Measurements from ENCODE around the gene PTCSC3.

PTCSC3 gene

GRCh38 chr14:36192530-36192929 lies 16.0 kb upstream of the PTCSC3 start:
- no peaks in the 10 kb centered on the region for H3K27me3 ChIP-seq (replicated peaks)
- TF ChIP-seq CTCF (IDR thresholded peaks at IDR 0.05; ENCODE audit: low read depth, low read length, missing control alignments) = no peak
- in situ Hi-C loops (cut with HindIII; ENCODE audit: low pct_ligation_motif_present, low sequenced_read_pairs) = no loop called here
- no peak for DNase-seq
- no peak overlapping the region for H3K27ac ChIP-seq
- no peak overlapping the region for H3K4me3 ChIP-seq (ENCODE audit: low read depth, low read length)
- H3K36me3 ChIP-seq (replicated peaks) = no peaks in the 10 kb centered on the region

- in situ Hi-C loops (cut with HindIII; ENCODE audit: low pct_ligation_motif_present, low sequenced_read_pairs) = no loop called here
- TF ChIP-seq CTCF (IDR thresholded peaks at IDR 0.05; ENCODE audit: low read depth, low read length, missing control alignments) = no peak
- no peaks in the 10 kb centered on the region for H3K27me3 ChIP-seq (replicated peaks)
- DNase-seq = no peak
- H3K4me3 ChIP-seq (ENCODE audit: low read depth, low read length) = no peak overlapping the region
- H3K36me3 ChIP-seq (replicated peaks) = no peaks in the 10 kb centered on the region
- H3K27ac ChIP-seq = no peak overlapping the region
Observed at GRCh38 chr14:36183402-36183801, 6.9 kb upstream of the PTCSC3 start.

- Histone ChIP-seq H3K4me3 (ENCODE audit: low read depth, low read length) (no peak overlapping the region), H3K36me3 (replicated peaks) (no peaks in the 10 kb centered on the region), H3K27ac (no peak overlapping the region), H3K27me3 (replicated peaks) (no peaks in the 10 kb centered on the region)
- TF ChIP-seq CTCF (IDR thresholded peaks at IDR 0.05; ENCODE audit: low read depth, low read length, missing control alignments) = no peak
- in situ Hi-C loops (cut with HindIII; ENCODE audit: low pct_ligation_motif_present, low sequenced_read_pairs) = no loop called here
- no peak for DNase-seq
Observed at GRCh38 chr14:36181417-36181816, 4.9 kb upstream of the PTCSC3 start.

GRCh38 chr14:36177489-36177888 lies 967 bp upstream of the PTCSC3 start:
- no peak for DNase-seq
- in situ Hi-C loops (cut with HindIII; ENCODE audit: low pct_ligation_motif_present, low sequenced_read_pairs) = no loop called here
- no peak overlapping the region for H3K4me3 ChIP-seq (ENCODE audit: low read depth, low read length)

GRCh38 chr14:36174767-36175424 lies 1.6 kb downstream of the PTCSC3 start:
- in situ Hi-C loops (cut with HindIII; ENCODE audit: low pct_ligation_motif_present, low sequenced_read_pairs) = no loop called here
- Histone ChIP-seq H3K27me3 (replicated peaks) (no peaks in the 10 kb centered on the region), H3K4me3 (ENCODE audit: low read depth, low read length) (no peak overlapping the region), H3K27ac (no peak overlapping the region), H3K36me3 (replicated peaks) (no peaks in the 10 kb centered on the region)
- TF ChIP-seq CTCF (IDR thresholded peaks at IDR 0.05; ENCODE audit: low read depth, low read length, missing control alignments) = no peak
- no peak for DNase-seq

More at GRCh38 chr14:36177489-36177888, 967 bp upstream of the PTCSC3 start:
- no peaks in the 10 kb centered on the region for H3K36me3 ChIP-seq (replicated peaks)
- no peak for TF ChIP-seq CTCF (IDR thresholded peaks at IDR 0.05; ENCODE audit: low read depth, low read length, missing control alignments)
- H3K27ac ChIP-seq = no peak overlapping the region
- H3K27me3 ChIP-seq (replicated peaks) = no peaks in the 10 kb centered on the region

- DNase-seq = no peak
- H3K27ac ChIP-seq = no peak overlapping the region
- TF ChIP-seq CTCF (IDR thresholded peaks at IDR 0.05; ENCODE audit: low read depth, low read length, missing control alignments) = no peak
- no peaks in the 10 kb centered on the region for H3K36me3 ChIP-seq (replicated peaks)
- H3K4me3 ChIP-seq (ENCODE audit: low read depth, low read length) = no peak overlapping the region
- no peaks in the 10 kb centered on the region for H3K27me3 ChIP-seq (replicated peaks)
- in situ Hi-C loops (cut with HindIII; ENCODE audit: low pct_ligation_motif_present, low sequenced_read_pairs) = no loop called here
Observed at GRCh38 chr14:36173161-36173560, 3.4 kb downstream of the PTCSC3 start.
